GM10266 (cell line): ENCODE data around the gene GPBAR1.

Source experiments
- DNase-seq: peaks from one replicate; pipeline ENCODE4 v3.0.0; 2012; ENCODE audit errors: extremely low spot score
- CTCF ChIP-seq: IDR thresholded peaks from 2 replicates; pipeline ENCODE4 v1.5.1; 2012; ENCODE audit warnings: mild to moderate bottlenecking, low read depth; ENCODE audit not compliant: control insufficient read depth, insufficient read depth; ENCODE audit errors: missing control alignments

GPBAR1 gene

GRCh38 chr2:218274586-218274985 is 13.8 kb downstream of the GPBAR1 start:
- TF ChIP-seq CTCF, result no peak
- no peak for DNase-seq

- TF ChIP-seq CTCF, result no peak
- no peak for DNase-seq
Measured at GRCh38 chr2:218275371-218276072, 14.7 kb downstream of the GPBAR1 start.

GRCh38 chr2:218276986-218277755 is 16.4 kb downstream of the GPBAR1 start:
- DNase-seq, result no peak
- TF ChIP-seq CTCF, result no peak

- no peak for TF ChIP-seq CTCF
- DNase-seq, result no peak
Measured at GRCh38 chr2:218277921-218278320, 17.1 kb downstream of the GPBAR1 start.

- no peak for TF ChIP-seq CTCF
Measured at GRCh38 chr2:218278531-218279360, 17.9 kb downstream of the GPBAR1 start.

GRCh38 chr2:218280260-218280870 is 19.6 kb downstream of the GPBAR1 start:
- DNase-seq, result no peak
- TF ChIP-seq CTCF, result no peak

More at GRCh38 chr2:218278531-218279360, 17.9 kb downstream of the GPBAR1 start:
- DNase-seq, result no peak
